Measurements from ENCODE around the gene ESYT1. TPM values are rescaled to one million over a fixed set of nuclear protein-coding genes. Genes with fewer than 3 reads are reported as not detected.
A peak's percentile ranks its signal among the peaks of the same experiment; 100 is the strongest.

ESYT1 gene
- total and polyA plus RNA-seq, 9 of the 15 experiments (the other 6 are each of a cell fraction or from before 2014, with no cell fraction given): 132 to 420 (median 164) TPM

DNA sequence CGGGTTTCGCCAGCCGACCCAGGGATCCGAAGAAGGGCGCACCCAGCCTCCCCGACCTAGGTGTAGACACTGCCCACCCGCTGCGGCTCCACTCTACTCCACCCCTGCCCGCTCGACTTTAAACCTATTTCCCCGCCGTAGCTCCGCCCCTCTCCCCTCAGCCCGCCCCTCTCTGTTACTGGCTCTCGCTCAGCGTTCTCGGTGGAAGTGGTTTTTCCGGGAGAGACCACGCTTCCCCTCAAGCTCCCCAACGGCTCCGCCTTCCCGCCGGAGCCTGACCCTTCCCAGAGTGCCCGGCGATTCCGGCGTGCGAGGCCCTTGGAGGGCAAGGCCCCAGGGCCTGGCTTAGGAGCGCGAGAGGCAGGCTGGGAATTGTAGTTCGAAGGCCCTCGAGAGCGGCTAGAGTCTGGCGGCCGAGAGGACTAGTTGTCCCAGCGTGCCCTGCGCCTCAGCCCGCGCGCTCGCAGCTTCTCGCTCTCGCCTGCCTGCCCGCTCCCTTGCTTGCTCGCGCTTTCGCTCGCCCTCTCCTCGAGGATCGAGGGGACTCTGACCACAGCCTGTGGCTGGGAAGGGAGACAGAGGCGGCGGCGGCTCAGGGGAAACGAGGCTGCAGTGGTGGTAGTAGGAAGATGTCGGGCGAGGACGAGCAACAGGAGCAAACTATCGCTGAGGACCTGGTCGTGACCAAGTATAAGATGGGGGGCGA is 23.8 kb upstream of the ESYT1 start, which contains the start of gene PA2G4:
Gene PA2G4, plus strand, starts transcription at position 451 of the 706 bp plus-strand sequence. Its CDS starts 179 bp downstream, at position 630.
- FAIRE-seq: peak; percentile 98
- TF ChIP-seq, protein P1, sequence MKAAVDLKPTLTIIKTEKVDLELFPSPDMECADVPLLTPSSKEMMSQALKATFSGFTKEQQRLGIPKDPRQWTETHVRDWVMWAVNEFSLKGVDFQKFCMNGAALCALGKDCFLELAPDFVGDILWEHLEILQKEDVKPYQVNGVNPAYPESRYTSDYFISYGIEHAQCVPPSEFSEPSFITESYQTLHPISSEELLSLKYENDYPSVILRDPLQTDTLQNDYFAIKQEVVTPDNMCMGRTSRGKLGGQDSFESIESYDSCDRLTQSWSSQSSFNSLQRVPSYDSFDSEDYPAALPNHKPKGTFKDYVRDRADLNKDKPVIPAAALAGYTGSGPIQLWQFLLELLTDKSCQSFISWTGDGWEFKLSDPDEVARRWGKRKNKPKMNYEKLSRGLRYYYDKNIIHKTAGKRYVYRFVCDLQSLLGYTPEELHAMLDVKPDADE (conservative IDR thresholded peaks at IDR 0.05; ENCODE audit: control insufficient read depth, low read depth, low read length): peak; percentile 96
- TF ChIP-seq, protein P2, sequence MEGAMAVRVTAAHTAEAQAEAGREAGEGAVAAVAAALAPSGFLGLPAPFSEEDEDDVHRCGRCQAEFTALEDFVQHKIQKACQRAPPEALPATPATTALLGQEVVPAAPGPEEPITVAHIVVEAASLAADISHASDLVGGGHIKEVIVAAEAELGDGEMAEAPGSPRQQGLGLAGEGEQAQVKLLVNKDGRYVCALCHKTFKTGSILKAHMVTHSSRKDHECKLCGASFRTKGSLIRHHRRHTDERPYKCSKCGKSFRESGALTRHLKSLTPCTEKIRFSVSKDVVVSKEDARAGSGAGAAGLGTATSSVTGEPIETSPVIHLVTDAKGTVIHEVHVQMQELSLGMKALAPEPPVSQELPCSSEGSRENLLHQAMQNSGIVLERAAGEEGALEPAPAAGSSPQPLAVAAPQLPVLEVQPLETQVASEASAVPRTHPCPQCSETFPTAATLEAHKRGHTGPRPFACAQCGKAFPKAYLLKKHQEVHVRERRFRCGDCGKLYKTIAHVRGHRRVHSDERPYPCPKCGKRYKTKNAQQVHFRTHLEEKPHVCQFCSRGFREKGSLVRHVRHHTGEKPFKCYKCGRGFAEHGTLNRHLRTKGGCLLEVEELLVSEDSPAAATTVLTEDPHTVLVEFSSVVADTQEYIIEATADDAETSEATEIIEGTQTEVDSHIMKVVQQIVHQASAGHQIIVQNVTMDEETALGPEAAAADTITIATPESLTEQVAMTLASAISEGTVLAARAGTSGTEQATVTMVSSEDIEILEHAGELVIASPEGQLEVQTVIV (CRISPR knock-in tag; IDR thresholded peaks at IDR 0.05; ENCODE audit: borderline replicate concordance): no peak
- peak; percentile 7; the same call in 1 of the 2 replicates for TF ChIP-seq HDAC8 (tag; IDR thresholded peaks at IDR 0.05)
- TF ChIP-seq, protein P3, sequence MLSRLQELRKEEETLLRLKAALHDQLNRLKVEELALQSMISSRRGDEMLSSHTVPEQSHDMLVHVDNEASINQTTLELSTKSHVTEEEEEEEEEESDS (CRISPR knock-in tag; IDR thresholded peaks at IDR 0.05): no peak
- 0 out of 2 replicates have a peak, but pooled peaks have one; percentile 11 for TF ChIP-seq ELF4 (CRISPR knock-in tag; IDR thresholded peaks at IDR 0.05)
- peak; percentile 38; the same call in 1 of the 2 replicates for TF ChIP-seq OTX1 (CRISPR knock-in tag; IDR thresholded peaks at IDR 0.05)
- TF ChIP-seq, protein P4, sequence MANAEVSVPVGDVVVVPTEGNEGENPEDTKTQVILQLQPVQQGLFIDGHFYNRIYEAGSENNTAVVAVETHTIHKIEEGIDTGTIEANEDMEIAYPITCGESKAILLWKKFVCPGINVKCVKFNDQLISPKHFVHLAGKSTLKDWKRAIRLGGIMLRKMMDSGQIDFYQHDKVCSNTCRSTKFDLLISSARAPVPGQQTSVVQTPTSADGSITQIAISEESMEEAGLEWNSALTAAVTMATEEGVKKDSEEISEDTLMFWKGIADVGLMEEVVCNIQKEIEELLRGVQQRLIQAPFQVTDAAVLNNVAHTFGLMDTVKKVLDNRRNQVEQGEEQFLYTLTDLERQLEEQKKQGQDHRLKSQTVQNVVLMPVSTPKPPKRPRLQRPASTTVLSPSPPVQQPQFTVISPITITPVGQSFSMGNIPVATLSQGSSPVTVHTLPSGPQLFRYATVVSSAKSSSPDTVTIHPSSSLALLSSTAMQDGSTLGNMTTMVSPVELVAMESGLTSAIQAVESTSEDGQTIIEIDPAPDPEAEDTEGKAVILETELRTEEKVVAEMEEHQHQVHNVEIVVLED (CRISPR knock-in tag; IDR thresholded peaks at IDR 0.05): peak; percentile 74
- TF ChIP-seq ZBED1 (IDR thresholded peaks at IDR 0.05): peak; percentile 78
- no peak for TF ChIP-seq ELF2 (CRISPR knock-in tag; IDR thresholded peaks at IDR 0.05)
- TF ChIP-seq, protein P5, sequence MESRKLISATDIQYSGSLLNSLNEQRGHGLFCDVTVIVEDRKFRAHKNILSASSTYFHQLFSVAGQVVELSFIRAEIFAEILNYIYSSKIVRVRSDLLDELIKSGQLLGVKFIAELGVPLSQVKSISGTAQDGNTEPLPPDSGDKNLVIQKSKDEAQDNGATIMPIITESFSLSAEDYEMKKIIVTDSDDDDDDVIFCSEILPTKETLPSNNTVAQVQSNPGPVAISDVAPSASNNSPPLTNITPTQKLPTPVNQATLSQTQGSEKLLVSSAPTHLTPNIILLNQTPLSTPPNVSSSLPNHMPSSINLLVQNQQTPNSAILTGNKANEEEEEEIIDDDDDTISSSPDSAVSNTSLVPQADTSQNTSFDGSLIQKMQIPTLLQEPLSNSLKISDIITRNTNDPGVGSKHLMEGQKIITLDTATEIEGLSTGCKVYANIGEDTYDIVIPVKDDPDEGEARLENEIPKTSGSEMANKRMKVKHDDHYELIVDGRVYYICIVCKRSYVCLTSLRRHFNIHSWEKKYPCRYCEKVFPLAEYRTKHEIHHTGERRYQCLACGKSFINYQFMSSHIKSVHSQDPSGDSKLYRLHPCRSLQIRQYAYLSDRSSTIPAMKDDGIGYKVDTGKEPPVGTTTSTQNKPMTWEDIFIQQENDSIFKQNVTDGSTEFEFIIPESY (CRISPR knock-in tag; IDR thresholded peaks at IDR 0.05): peak; percentile 28; the same call in 1 of the 2 replicates
- peak; percentile 93 for TF ChIP-seq POLR2H (tag; IDR thresholded peaks at IDR 0.05; ENCODE audit: low read depth)
- TF ChIP-seq TOE1 (IDR thresholded peaks at IDR 0.05; ENCODE audit: borderline replicate concordance): no peak; the same call in 1 of the 2 replicates
- peak; percentile 87; the same call in 1 of the 2 replicates for TF ChIP-seq TOE1 (CRISPR knock-in tag; IDR thresholded peaks at IDR 0.05; ENCODE audit: borderline replicate concordance, low read depth)

More for the DNA sequence above, 23.8 kb upstream of the ESYT1 start, which contains the start of gene PA2G4:
- Histone ChIP-seq H3K9me1 (ENCODE audit: control insufficient read depth, insufficient read depth, low read length) (no peaks in the 10 kb centered on the region), H3K4me3 (peak within 1 kb of the TSS; percentile 97), H3K9ac (ENCODE audit: insufficient read depth in 1 of 2, low read depth in 2 of 2, low read length in 2 of 2) (peak within 1 kb of the TSS; percentile 98 to 99), H3K27ac (ENCODE audit: extremely low read depth, low read depth, low read length) (peak within 1 kb of the TSS; percentile 99), H3K9me3 (replicated peaks; ENCODE audit: control insufficient read depth, insufficient read depth, low read depth, low read length) (0 out of 2 replicates have a peak, but pooled peaks cover 5% of the 10 kb centered on the region), H2AFZ (ENCODE audit: low read depth, low read length) (peak within 1 kb of the TSS; percentile 91), H4K20me1 (replicated peaks; ENCODE audit: control insufficient read depth, insufficient read depth, low read length) (peaks cover 10% of the 10 kb centered on the region), H3K36me3 (ENCODE audit: control insufficient read depth, insufficient read depth, low read length) (peaks cover 41% of the 10 kb centered on the region), H3K79me2 (ENCODE audit: control insufficient read depth, insufficient read depth, low read length) (peaks cover 47% of the 10 kb centered on the region), H3K4me2 (ENCODE audit: insufficient read depth, low read length) (peak within 1 kb of the TSS; percentile 99), H3K27me3 (ENCODE audit: control insufficient read depth in 2 of 2, insufficient read depth in 2 of 2, low read length in 2 of 2) (no peaks in the 10 kb centered on the region), H3K4me1 (replicated peaks in 1 of 2; ENCODE audit: control insufficient read depth in 2 of 2, insufficient read depth in 2 of 2, low read length in 2 of 2) (peaks cover 11 to 25% of the 10 kb centered on the region in 2 experiments; a peak in 4 of 5 replicates)
- in situ Hi-C loops (cut with MboI) (no loop called here), intact Hi-C loops (cut with micrococcal nuclease) (loop anchor here (2.0 kb wide), 1 partner anchor 21 kb away; no protein-coding TSS in a partner anchor)
- ChIA-PET CTCF (ENCODE audit: low intra/inter-chr PET ratio) (interaction anchor here (0.7 kb wide), 1 partner anchor 22 kb away, joined by 3 read pairs; no protein-coding TSS in a partner anchor), POLR2A (interaction anchor here (0.6 to 7.8 kb wide), 24 partner anchors 9 to 622 kb away, joined by 3 to 125 read pairs (median 4); partner anchors contain the start of genes ESYT1, IKZF4, MYL6 and RPL41)
- peak; percentile 90 to 99 (median 94) for DNase-seq (ENCODE audit: extremely low read depth in 1 of 4, low spot score in 3 of 4)
- under 1% methylated on average over 57 of the region's 60 CpGs for WGBS (ENCODE audit: insufficient coverage, low coverage, missing lambda C conversion rate)
- BruUV-seq (replicated peaks): no TSS peak
- ATAC-seq: peak; percentile 97

All from K562 (cell line).